HL-60 (cell line): ENCODE results near the gene ALKBH6.

ENCODE experiments used
- REST ChIP-seq: IDR thresholded peaks from 2 replicates; pipeline ENCODE4 v1.6.1; 2012; ENCODE audit warnings: low read depth; ENCODE audit not compliant: insufficient replicate concordance
- SPI1 ChIP-seq: IDR thresholded peaks from 2 replicates; pipeline ENCODE4 v1.6.1; 2012; ENCODE audit warnings: low read depth, mild to moderate bottlenecking, borderline replicate concordance

GRCh38 chr19:36049080-36049698 lies 35.2 kb upstream of the ALKBH6 start:
- TF ChIP-seq REST (no peak), SPI1 (no peak)
